ENCODE data around the gene PROX1. TPM values are rescaled to one million over a fixed set of nuclear protein-coding genes. Genes with fewer than 3 reads are reported as not detected.

PROX1 gene
- total and polyA plus RNA-seq, 9 of the 15 experiments (the other 6 are each of a cell fraction or from before 2014, with no cell fraction given): 0.14 to 0.22 TPM; not detected in 7

GRCh38 chr1:213995603-213996002, 7.8 kb downstream of the PROX1 start:
- Histone ChIP-seq H3K9me1 (ENCODE audit: control insufficient read depth, insufficient read depth, low read length) (no peaks in the 10 kb centered on the region), H3K79me2 (ENCODE audit: control insufficient read depth, insufficient read depth, low read length) (no peaks in the 10 kb centered on the region), H3K4me3 (no peak overlapping the region), H3K27ac (ENCODE audit: extremely low read depth, low read depth, low read length) (no peak overlapping the region), H4K20me1 (replicated peaks; ENCODE audit: control insufficient read depth, insufficient read depth, low read length) (no peaks in the 10 kb centered on the region), H2AFZ (ENCODE audit: low read depth, low read length) (no peak overlapping the region), H3K9ac (ENCODE audit: insufficient read depth in 1 of 2, low read depth in 2 of 2, low read length in 2 of 2) (no peak overlapping the region), H3K9me3 (replicated peaks; ENCODE audit: control insufficient read depth, insufficient read depth, low read depth, low read length) (no peaks in the 10 kb centered on the region), H3K4me1 (replicated peaks in 1 of 2; ENCODE audit: control insufficient read depth in 2 of 2, insufficient read depth in 2 of 2, low read length in 2 of 2) (peaks cover 0 to 4% of the 10 kb centered on the region in 2 experiments; a peak in 1 of 5 replicates), H3K36me3 (ENCODE audit: control insufficient read depth, insufficient read depth, low read length) (no peaks in the 10 kb centered on the region), H3K27me3 (ENCODE audit: control insufficient read depth in 2 of 2, insufficient read depth in 2 of 2, low read length in 2 of 2) (peaks cover 14 to 19% of the 10 kb centered on the region in 2 experiments), H3K4me2 (ENCODE audit: insufficient read depth, low read length) (no peak overlapping the region)
- intact Hi-C loops (cut with micrococcal nuclease): no loop called here
- ChIA-PET POLR2A (no interaction called here), CTCF (ENCODE audit: low intra/inter-chr PET ratio) (no interaction called here)
- ATAC-seq (no peak), DNase-seq (ENCODE audit: extremely low read depth in 1 of 4, low spot score in 3 of 4) (no peak), FAIRE-seq (no peak)
- no TSS peak for BruUV-seq (replicated peaks)
- TF ChIP-seq C11orf30 (IDR thresholded peaks at IDR 0.05; ENCODE audit: low read depth) (peak; percentile 58; the same call in 1 of the 2 replicates), MAFK (IDR thresholded peaks at IDR 0.05; ENCODE audit: low read length) (peak; percentile 68), ZNF316 (IDR thresholded peaks at IDR 0.05) (peak; percentile 80), MED1 (CRISPR knock-in tag; IDR thresholded peaks at IDR 0.05; ENCODE audit: borderline replicate concordance) (no peak), BCL6 (CRISPR knock-in tag; IDR thresholded peaks at IDR 0.05) (no peak), MAFF (IDR thresholded peaks at IDR 0.05; ENCODE audit: low read length) (peak; percentile 58)
- 0% methylated on average over 2 of the region's 2 CpGs for WGBS (ENCODE audit: insufficient coverage, low coverage, missing lambda C conversion rate)
- in situ Hi-C loops (cut with MboI): no loop called here

GRCh38 chr1:213996320-213997037, 8.7 kb downstream of the PROX1 start:
- Histone ChIP-seq H3K9me3 (replicated peaks; ENCODE audit: control insufficient read depth, insufficient read depth, low read depth, low read length) (no peaks in the 10 kb centered on the region), H2AFZ (ENCODE audit: low read depth, low read length) (no peak overlapping the region), H3K79me2 (ENCODE audit: control insufficient read depth, insufficient read depth, low read length) (no peaks in the 10 kb centered on the region), H3K4me2 (ENCODE audit: insufficient read depth, low read length) (no peak overlapping the region), H3K4me1 (replicated peaks in 1 of 2; ENCODE audit: control insufficient read depth in 2 of 2, insufficient read depth in 2 of 2, low read length in 2 of 2) (peaks cover 0 to 4% of the 10 kb centered on the region in 2 experiments; a peak in 1 of 5 replicates), H3K27me3 (ENCODE audit: control insufficient read depth in 2 of 2, insufficient read depth in 2 of 2, low read length in 2 of 2) (peaks cover 14 to 19% of the 10 kb centered on the region in 2 experiments), H3K9ac (ENCODE audit: insufficient read depth in 1 of 2, low read depth in 2 of 2, low read length in 2 of 2) (no peak overlapping the region), H3K4me3 (no peak overlapping the region), H3K9me1 (ENCODE audit: control insufficient read depth, insufficient read depth, low read length) (no peaks in the 10 kb centered on the region), H3K36me3 (ENCODE audit: control insufficient read depth, insufficient read depth, low read length) (no peaks in the 10 kb centered on the region), H4K20me1 (replicated peaks; ENCODE audit: control insufficient read depth, insufficient read depth, low read length) (no peaks in the 10 kb centered on the region), H3K27ac (ENCODE audit: extremely low read depth, low read depth, low read length) (no peak overlapping the region)
- ChIA-PET CTCF (ENCODE audit: low intra/inter-chr PET ratio) (no interaction called here), POLR2A (interaction anchor here (1.1 kb wide), 1 partner anchor 12 kb away, joined by 3 read pairs; no protein-coding TSS in a partner anchor)
- intact Hi-C loops (cut with micrococcal nuclease) (no loop called here), in situ Hi-C loops (cut with MboI) (no loop called here)
- 4% methylated on average over 15 of the region's 15 CpGs for WGBS (ENCODE audit: insufficient coverage, low coverage, missing lambda C conversion rate)
- no peak for DNase-seq (ENCODE audit: extremely low read depth in 1 of 4, low spot score in 3 of 4)
- ATAC-seq: no peak
- FAIRE-seq: no peak
- no TSS peak for BruUV-seq (replicated peaks)
- TF ChIP-seq FOXK2 (conservative IDR thresholded peaks at IDR 0.05 in 1 of 2, IDR thresholded peaks at IDR 0.05 in 1 of 2; ENCODE audit: low read depth in 2 of 2) (no peak), SUPT5H (IDR thresholded peaks at IDR 0.05) (no peak), ZNF449 (CRISPR knock-in tag; IDR thresholded peaks at IDR 0.05) (no peak), L3MBTL2 (IDR thresholded peaks at IDR 0.05) (no peak), ZKSCAN8 (CRISPR knock-in tag; IDR thresholded peaks at IDR 0.05) (no peak), ZBTB11 (CRISPR knock-in tag; IDR thresholded peaks at IDR 0.05) (no peak)

Data from K562 (cell line).